ENCODE results near the gene MRPS2. TPM values are rescaled to one million over a fixed set of nuclear protein-coding genes. Genes with fewer than 3 reads are reported as not detected.

The MRPS2 gene
- total and polyA plus RNA-seq, 2 experiments from 2014 or later: 22.4 to 59.1 TPM

DNA sequence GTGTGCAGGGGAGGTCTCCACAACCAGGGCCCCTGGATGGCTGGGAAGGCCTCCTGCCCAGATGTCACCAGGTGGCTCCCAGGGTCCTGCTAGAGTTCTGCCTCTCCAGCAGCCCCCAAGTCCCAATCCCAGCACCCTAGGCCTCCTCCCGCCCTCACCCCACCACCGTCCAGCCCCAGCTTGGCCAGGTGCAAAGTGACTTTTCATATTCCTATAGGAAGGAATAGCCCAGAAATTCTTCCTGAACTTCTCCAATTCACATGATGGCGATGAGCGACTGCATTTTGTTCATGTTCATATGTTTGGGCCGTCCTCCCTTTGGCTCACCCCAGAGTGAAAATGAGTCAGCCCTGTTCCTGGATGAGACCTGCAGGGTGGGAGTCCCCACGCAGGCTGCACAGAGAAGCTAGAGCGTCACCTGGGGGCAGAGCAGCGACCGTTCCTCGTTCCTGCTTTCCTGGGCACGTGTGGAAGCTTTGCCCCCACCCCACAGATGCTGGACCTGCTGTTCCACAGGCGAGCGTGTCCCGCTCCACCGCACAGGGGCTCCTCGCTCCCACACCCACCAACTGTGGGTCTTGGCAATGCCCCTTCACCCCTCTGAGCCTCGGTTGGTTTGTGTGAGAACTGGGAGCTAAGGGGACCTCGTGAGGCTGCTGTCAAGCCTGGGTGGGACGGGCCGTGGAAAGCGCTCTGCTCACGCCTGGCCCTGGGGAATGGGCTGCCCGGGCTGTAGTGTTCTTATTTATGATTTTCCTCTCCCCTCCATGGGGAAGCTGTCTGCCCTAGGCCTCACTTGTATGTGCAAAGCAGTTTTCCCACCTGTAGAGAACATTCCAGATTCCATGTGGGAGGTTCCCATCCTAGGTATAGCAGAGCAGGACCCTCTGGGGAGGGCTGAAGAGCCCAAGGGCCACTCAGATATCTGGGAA lies 6.9 kb downstream of the MRPS2 start:
- no peak overlapping the region for H3K27ac ChIP-seq
- H3K36me3 ChIP-seq (replicated peaks; ENCODE audit: insufficient read depth, low read depth): no peaks in the 10 kb centered on the region
- H3K9me3 ChIP-seq (ENCODE audit: low read depth): no peaks in the 10 kb centered on the region
- H2AFZ ChIP-seq: no peak overlapping the region
- no peak for DNase-seq (ENCODE audit: low spot score)
- H4K20me1 ChIP-seq (ENCODE audit: insufficient read depth, poor library complexity, severe bottlenecking): no peaks in the 10 kb centered on the region
- no peaks in the 10 kb centered on the region for H3K9me2 ChIP-seq (replicated peaks; ENCODE audit: insufficient read depth)
- H3K4me3 ChIP-seq: no peak overlapping the region
- 91% methylated on average over 23 of the region's 23 CpGs for WGBS (ENCODE audit: low lambda C conversion rate, missing lambda C conversion rate)
- H3K4me1 ChIP-seq (ENCODE audit: insufficient read depth): no peaks in the 10 kb centered on the region
- H3K4me2 ChIP-seq: no peak overlapping the region
- H3K79me2 ChIP-seq: peaks cover 1% of the 10 kb centered on the region
- H3K27me3 ChIP-seq: no peaks in the 10 kb centered on the region
- TF ChIP-seq EZH2 (IDR thresholded peaks at IDR 0.05; ENCODE audit: borderline replicate concordance) (no peak), EZH2phosphoT487 (IDR thresholded peaks at IDR 0.05; ENCODE audit: low read depth, severe bottlenecking, unreplicated experiment) (no peak)
- TF ChIP-seq, protein P1, sequence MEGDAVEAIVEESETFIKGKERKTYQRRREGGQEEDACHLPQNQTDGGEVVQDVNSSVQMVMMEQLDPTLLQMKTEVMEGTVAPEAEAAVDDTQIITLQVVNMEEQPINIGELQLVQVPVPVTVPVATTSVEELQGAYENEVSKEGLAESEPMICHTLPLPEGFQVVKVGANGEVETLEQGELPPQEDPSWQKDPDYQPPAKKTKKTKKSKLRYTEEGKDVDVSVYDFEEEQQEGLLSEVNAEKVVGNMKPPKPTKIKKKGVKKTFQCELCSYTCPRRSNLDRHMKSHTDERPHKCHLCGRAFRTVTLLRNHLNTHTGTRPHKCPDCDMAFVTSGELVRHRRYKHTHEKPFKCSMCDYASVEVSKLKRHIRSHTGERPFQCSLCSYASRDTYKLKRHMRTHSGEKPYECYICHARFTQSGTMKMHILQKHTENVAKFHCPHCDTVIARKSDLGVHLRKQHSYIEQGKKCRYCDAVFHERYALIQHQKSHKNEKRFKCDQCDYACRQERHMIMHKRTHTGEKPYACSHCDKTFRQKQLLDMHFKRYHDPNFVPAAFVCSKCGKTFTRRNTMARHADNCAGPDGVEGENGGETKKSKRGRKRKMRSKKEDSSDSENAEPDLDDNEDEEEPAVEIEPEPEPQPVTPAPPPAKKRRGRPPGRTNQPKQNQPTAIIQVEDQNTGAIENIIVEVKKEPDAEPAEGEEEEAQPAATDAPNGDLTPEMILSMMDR (IDR thresholded peaks at IDR 0.05; ENCODE audit: poor library complexity): no peak

GRCh38 chr9:135508211-135508820 lies 7.8 kb downstream of the MRPS2 start:
- Histone ChIP-seq H3K9me2 (replicated peaks; ENCODE audit: insufficient read depth) (no peaks in the 10 kb centered on the region), H3K4me1 (ENCODE audit: insufficient read depth) (no peaks in the 10 kb centered on the region), H3K9me3 (ENCODE audit: low read depth) (no peaks in the 10 kb centered on the region), H3K4me2 (no peak overlapping the region), H3K27me3 (no peaks in the 10 kb centered on the region), H3K36me3 (replicated peaks; ENCODE audit: insufficient read depth, low read depth) (no peaks in the 10 kb centered on the region), H3K4me3 (no peak overlapping the region), H3K79me2 (no peaks in the 10 kb centered on the region), H4K20me1 (ENCODE audit: insufficient read depth, poor library complexity, severe bottlenecking) (no peaks in the 10 kb centered on the region), H2AFZ (no peak overlapping the region), H3K27ac (no peak overlapping the region)
- no peak for DNase-seq (ENCODE audit: low spot score)
- TF ChIP-seq, protein P1 (IDR thresholded peaks at IDR 0.05; ENCODE audit: poor library complexity): no peak
- TF ChIP-seq EZH2phosphoT487 (IDR thresholded peaks at IDR 0.05; ENCODE audit: low read depth, severe bottlenecking, unreplicated experiment) (no peak), EZH2 (IDR thresholded peaks at IDR 0.05; ENCODE audit: borderline replicate concordance) (no peak)
- WGBS (ENCODE audit: low lambda C conversion rate, missing lambda C conversion rate): 95% methylated on average over 9 of the region's 9 CpGs

GRCh38 chr9:135509458-135509857 lies 9.0 kb downstream of the MRPS2 start:
- TF ChIP-seq, protein P1 (IDR thresholded peaks at IDR 0.05; ENCODE audit: poor library complexity): no peak
- TF ChIP-seq EZH2 (IDR thresholded peaks at IDR 0.05; ENCODE audit: borderline replicate concordance): no peak
- TF ChIP-seq EZH2phosphoT487 (IDR thresholded peaks at IDR 0.05; ENCODE audit: low read depth, severe bottlenecking, unreplicated experiment): no peak
- Histone ChIP-seq H3K9me3 (ENCODE audit: low read depth) (no peaks in the 10 kb centered on the region), H3K4me1 (ENCODE audit: insufficient read depth) (no peaks in the 10 kb centered on the region), H3K79me2 (no peaks in the 10 kb centered on the region), H3K27me3 (no peaks in the 10 kb centered on the region), H3K9me2 (replicated peaks; ENCODE audit: insufficient read depth) (no peaks in the 10 kb centered on the region), H3K36me3 (replicated peaks; ENCODE audit: insufficient read depth, low read depth) (no peaks in the 10 kb centered on the region), H4K20me1 (ENCODE audit: insufficient read depth, poor library complexity, severe bottlenecking) (no peaks in the 10 kb centered on the region), H3K27ac (no peak overlapping the region), H3K4me3 (no peak overlapping the region), H2AFZ (no peak overlapping the region), H3K4me2 (no peak overlapping the region)
- WGBS (ENCODE audit: low lambda C conversion rate, missing lambda C conversion rate): 95% methylated on average over 2 of the region's 2 CpGs
- no peak for DNase-seq (ENCODE audit: low spot score)
